GM18951 (cell line): ENCODE data around the gene DNAJB13.

Experiments used
- POLR2A ChIP-seq: IDR thresholded peaks from 4 replicates; pipeline ENCODE4 v1.6.1; 2011; ENCODE audit warnings: mild to moderate bottlenecking; ENCODE audit not compliant: insufficient read length, insufficient read depth; ENCODE audit errors: extremely low read depth
- in situ Hi-C: fragments of 300-500 bp; cut with MboI; formaldehyde crosslinking; loops from one replicate; pipeline ENCODE4 v1.12.0; 2022; ENCODE audit warnings: low sequenced_read_pairs, mixed read lengths, inconsistent platforms; ENCODE audit not compliant: unreplicated experiment

The DNAJB13 gene

GRCh38 chr11:73961321-73961720 lies 10.5 kb downstream of the DNAJB13 start:
- in situ Hi-C loops = no loop called here

GRCh38 chr11:73962101-73962705 lies 11.4 kb downstream of the DNAJB13 start:
- TF ChIP-seq POLR2A = no peak
- in situ Hi-C loops = no loop called here

More at GRCh38 chr11:73961321-73961720, 10.5 kb downstream of the DNAJB13 start:
- TF ChIP-seq POLR2A = no peak

- in situ Hi-C loops = no loop called here
Observed at GRCh38 chr11:73963861-73964260, 13.0 kb downstream of the DNAJB13 start.

GRCh38 chr11:73965076-73965763 lies 14.4 kb downstream of the DNAJB13 start:
- in situ Hi-C loops = no loop called here
- no peak for TF ChIP-seq POLR2A

More at GRCh38 chr11:73963861-73964260, 13.0 kb downstream of the DNAJB13 start:
- no peak for TF ChIP-seq POLR2A

- no peak for TF ChIP-seq POLR2A
- in situ Hi-C loops = no loop called here
Observed at GRCh38 chr11:73965764-73966121, 14.9 kb downstream of the DNAJB13 start.

- no peak for TF ChIP-seq POLR2A
- in situ Hi-C loops = no loop called here
Observed at GRCh38 chr11:73968356-73968966, 17.6 kb downstream of the DNAJB13 start.

GRCh38 chr11:73969091-73969490 lies 18.3 kb downstream of the DNAJB13 start:
- in situ Hi-C loops = no loop called here

GRCh38 chr11:73969991-73970800 lies 19.4 kb downstream of the DNAJB13 start:
- in situ Hi-C loops = no loop called here
- no peak for TF ChIP-seq POLR2A

More at GRCh38 chr11:73969091-73969490, 18.3 kb downstream of the DNAJB13 start:
- TF ChIP-seq POLR2A = no peak

GRCh38 chr11:73971175-73971719 lies 20.4 kb downstream of the DNAJB13 start:
- TF ChIP-seq POLR2A = peak; percentile 43
- in situ Hi-C loops = no loop called here

- TF ChIP-seq POLR2A = peak; percentile 12
- in situ Hi-C loops = no loop called here
Observed at GRCh38 chr11:73972187-73972586, 21.4 kb downstream of the DNAJB13 start.

- in situ Hi-C loops = no loop called here
- TF ChIP-seq POLR2A = peak; percentile 5
Observed at GRCh38 chr11:73972620-73973449, 22.0 kb downstream of the DNAJB13 start.
